GM18526 (cell line): Measurements from ENCODE around the gene ZNF691.

Source experiments
- POLR2A ChIP-seq: IDR thresholded peaks from 3 replicates; pipeline ENCODE4 v1.6.1; 2011; ENCODE audit not compliant: insufficient read length; ENCODE audit errors: extremely low read depth

The ZNF691 gene, protein sequence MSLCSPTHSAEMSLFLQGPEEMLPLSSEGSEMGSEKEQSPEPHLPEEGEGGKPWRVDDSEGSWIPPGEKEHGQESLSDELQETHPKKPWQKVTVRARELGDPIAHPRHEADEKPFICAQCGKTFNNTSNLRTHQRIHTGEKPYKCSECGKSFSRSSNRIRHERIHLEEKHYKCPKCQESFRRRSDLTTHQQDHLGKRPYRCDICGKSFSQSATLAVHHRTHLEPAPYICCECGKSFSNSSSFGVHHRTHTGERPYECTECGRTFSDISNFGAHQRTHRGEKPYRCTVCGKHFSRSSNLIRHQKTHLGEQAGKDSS

DNA sequence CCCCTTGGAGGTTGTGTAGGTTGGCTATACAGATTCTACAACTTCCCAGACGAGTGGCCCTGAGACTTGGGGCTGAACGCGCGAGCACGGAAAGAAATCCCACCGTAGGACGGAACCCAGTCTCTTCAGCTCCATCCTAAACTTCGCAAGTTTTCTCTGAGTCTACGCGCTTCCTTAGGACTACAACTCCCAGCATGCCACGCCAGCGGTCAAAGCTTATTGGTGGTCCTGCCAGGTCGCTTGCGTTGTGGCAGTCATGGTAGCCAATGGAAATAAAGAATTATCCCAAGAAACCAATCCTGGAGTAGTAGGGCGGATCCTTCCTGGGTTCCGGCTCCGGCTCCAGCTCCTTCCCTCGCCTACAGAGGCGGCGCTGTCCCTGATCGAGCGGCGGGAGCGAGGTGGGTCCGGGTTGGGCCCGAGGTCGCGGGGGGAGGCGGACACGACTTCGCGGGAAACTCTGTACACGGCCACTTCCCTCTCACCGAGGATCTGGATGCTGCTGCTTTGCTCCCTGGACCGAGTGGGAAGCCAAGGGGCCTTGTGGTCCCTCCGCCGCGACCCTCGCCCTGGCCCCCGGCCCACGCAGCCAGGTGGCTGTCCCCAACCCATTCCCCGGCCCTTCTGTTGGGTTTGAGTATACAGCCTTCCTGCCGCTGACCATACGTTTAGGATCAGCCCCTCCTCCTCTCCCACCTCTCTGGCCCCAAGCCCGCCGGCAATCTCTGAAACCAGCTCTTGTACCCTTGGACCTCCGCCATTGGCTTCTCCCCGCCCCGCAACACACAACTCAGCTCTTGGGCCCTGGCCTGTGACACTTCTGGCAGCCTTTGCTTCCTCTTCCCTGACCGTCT is at the start of gene ZNF691:
Gene ZNF691, plus strand, starts transcription at position 357 of the 854 bp plus-strand sequence. CDS start 3,046 bp downstream, outside the sequence.
- peak; percentile 75 for TF ChIP-seq POLR2A

DNA sequence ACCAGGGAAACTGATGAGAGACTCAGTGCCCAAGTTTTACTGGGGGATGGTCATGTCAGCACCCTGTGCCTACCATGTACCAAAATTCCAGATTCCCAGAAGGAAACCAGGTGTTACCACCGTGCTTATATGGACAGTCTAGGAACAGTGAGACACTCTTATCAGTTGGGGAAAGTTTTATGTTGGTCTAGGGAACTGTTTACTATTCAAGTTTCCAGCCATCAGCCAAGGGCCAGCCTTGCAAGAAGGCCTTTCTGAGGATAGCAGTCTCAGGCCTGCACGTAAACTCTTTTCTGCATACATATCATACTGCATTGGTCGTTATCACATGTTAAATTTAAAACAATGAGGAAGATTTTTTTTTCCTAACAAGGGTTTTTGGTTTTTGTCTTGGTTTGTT is 49.0 kb upstream of the ZNF691 start:
- no peak for TF ChIP-seq POLR2A

DNA sequence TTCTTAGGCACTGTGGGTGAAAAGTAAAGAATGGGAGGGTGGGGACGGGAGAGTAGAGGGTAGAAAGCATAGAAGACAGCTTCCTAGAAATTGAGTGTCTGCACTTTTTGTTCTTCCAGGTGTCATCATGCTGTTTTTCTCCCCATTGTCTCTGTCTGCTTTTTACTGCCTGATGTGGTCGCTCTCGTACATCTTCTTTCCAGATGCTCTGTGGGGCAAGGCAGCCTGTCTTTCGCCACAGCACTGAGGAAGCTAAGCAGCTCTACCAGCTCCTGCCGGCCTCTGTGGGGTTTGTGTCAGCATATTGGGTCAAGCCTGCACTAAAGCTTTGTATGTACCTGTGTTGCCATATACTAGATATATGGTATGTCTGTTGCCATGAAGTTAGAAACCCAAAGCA is 48.4 kb upstream of the ZNF691 start:
- TF ChIP-seq POLR2A, result no peak

DNA sequence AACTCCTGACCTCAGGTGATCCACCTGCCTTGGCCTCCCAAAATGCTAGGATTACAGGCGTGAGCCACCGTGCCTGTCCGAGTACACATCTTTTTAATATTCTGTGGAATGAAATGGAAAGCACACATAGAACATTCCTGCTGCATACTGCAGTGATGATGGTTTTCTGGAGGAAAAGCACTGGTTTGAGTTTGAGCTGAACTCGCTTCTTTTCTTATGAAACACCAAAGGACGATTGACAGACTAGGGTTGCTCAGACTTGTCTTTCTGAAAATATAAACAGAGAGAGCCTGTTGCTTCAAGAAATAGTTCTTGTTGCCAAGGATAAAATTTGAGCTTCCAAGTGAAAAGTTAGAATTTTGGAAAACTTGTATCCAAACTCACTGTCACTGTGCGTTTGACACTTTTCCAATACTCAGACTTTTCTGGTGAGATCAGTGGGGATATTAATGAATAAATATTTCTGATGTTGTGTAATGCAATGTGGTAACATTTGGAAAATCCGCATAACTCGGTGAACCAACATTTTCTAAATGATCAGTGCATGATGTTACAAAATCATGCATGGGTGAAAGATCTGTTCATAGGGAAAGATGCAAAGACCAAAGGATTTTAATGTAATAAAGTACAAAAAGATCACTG is 44.5 kb upstream of the ZNF691 start:
- TF ChIP-seq POLR2A, result no peak

DNA sequence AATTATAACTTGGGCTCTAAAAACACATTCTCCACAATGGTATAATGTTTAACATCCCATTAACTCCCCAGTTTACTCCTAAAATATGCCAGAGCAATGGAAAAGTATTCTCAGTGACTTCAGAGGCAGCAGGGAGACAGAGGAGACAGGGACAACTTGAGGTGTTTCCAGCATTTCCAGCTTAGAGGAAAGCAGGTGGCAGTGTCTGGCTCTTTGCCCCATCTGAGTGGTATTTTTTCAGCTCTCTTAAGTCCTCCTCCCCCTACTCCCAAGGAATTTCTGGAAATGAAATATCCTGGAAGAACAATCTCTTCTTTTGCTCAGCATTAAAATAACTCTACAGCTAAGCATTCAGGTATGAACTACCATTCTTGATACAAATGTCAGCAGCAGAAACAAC is 40.2 kb upstream of the ZNF691 start:
- no peak for TF ChIP-seq POLR2A

DNA sequence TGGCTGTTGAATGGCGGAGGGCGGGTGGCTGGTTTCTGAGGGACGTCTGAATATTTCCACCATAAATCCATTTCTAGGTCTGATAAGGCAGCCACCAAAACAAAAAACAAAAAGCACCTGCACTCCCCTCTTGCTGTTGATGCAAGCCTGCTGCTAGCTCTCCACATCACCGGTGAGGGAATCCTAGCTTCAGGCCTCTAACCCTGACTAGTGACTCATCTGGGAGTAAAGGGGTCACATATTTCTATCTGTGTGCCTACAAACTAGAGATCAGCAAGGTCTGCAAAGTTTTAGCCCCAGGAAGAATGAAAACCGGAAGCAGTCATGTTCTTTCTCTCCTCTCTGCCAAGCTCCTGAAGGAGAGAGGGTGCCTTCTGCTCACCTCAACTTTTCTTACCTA is 39.8 kb upstream of the ZNF691 start:
- TF ChIP-seq POLR2A, result no peak

DNA sequence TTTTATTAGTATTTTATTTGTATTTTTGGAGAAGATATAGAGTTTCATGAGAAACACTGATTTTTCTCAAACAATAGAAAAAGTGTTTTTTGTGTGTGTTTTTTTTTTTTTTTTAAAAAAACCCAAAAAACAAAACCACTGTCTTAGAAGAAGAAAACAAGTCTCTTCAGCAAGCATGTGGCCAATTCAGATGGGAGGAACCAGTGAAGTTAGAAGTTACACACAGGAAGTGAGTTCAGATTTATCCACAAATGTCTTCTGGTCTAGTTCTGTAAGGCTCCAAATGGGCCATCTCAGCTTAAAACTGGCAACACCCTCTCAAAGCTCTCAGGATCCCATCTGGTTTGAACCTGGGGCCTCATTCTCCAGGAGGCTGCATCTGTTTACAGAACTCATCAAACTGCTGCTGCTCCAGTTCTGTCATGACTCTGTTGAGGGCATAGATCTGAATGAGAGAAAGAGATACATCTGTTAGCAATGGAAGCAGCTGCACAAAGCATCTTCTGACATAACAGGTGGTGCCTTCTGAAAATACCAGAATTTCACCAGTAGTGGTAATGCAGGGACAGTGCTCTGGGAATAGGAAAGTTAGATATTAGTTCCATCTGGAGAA is 39.3 kb upstream of the ZNF691 start:
- TF ChIP-seq POLR2A, result no peak

DNA sequence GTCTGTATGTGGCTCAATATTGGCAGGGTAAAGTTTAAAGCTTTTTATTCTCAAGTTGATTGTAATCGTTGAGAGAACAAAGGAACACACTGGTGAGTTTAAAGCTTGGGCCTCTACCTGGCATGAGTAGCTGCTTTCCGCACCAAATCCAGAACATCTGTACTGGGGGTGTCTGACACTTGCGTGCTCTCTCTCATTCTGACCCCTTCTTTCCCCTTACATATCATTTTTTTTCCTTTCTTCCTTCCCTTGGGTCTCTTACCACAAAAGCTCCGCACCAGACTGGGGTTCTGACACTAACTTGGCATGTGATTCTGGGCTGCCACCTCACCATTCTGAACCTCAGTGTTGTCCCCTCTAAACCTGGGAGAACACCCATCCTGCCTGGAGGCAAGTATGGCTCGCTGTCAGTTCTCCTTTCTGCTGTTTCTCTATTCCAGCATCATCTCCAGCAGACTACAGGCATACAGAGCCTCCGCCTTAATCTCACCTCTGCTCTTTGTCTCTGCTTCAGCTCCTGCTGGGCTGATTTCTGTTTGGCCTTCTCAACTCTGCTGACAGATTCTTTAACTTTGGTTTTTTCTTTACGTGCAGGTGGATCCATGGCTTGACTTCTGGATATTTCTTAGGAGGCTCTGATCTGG is 30.4 kb upstream of the ZNF691 start:
- TF ChIP-seq POLR2A, result no peak

DNA sequence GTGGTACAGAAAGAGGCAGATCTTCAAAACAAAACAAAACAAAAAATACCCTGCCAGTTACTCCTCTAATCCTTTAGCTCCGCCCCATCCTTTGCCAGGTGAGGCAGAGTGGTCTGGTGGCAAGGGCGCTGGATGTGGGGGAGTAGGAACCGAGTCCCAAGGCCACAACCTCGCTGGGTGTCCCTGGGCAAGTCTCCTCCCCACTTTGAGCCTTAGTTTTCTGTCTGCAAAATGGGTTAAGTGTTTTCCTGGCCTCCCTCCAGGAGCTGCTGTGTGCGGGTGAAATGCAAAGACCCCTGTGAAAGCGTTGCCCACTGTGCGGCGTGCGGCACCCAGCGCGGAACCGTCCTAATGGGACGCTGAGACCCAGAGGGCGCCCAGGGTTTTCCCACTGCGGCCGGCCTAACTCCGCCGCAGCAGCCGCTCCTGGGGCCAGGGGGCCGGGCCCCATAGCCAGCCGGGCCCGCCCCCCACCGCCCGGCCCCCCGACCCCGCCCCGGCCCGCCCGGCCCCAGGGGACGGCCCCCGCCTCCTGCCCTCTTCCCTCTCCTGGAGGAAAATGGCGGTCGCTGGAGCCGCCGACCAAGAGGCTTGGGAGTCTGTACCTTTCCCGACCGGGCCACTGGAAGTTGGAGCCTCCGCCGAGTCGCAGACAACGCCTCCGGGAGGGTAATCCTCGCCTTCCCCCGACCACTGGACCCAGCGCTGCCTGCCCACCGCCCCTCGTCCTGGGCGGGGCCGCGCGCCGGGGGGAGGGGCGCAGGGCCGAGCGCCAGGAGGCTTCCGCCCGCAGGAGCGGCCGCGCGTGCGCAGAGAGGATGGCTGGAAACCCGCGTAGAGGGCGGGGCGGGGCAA is 29.6 kb upstream of the ZNF691 start, which contains the start of the genes ERMAP and SVBP:
Gene ERMAP, plus strand, starts transcription at position 538 of the 855 bp plus-strand sequence. CDS start 13,327 bp downstream, outside the sequence.
Gene SVBP, minus strand, starts transcription at position 813 of the 855 bp plus-strand sequence. CDS start 853 bp downstream, outside the sequence.
- TF ChIP-seq POLR2A, result peak; percentile 68

DNA sequence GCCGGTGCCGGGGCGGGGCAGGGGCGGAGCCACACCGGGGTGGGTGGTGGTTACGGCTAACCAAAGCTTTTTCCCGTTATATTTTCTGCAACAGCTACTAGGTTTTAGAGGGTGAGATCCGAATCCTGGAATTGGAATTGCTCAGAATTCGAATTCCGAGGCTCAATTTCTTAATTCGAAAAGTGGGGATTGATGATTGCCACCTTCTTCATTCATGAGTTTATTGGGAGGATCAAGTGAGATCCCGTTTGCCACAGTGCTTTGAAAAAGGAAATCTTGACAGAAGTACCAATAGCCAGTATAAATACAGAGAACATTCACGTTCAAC is 29.0 kb upstream of the ZNF691 start:
- TF ChIP-seq POLR2A, result no peak

DNA sequence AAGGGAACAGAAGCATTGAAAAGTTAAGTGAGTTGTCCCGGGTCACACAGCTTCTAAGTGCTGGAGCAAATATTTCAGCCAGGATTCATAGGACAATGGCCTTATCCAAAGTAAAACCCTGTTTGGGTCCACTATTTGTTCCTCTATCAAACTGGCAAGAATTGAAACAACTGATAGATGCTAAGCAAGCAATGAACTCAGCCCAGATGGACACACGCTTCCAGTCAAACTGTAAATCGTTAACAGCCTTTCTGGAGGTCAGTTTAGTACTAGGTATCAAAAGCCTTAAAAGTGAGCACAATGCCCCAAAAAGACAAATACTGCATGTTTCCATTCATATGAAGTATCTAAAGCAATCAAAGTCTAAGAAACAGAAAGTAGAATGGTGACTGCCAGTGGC is 28.4 kb upstream of the ZNF691 start:
- no peak for TF ChIP-seq POLR2A

DNA sequence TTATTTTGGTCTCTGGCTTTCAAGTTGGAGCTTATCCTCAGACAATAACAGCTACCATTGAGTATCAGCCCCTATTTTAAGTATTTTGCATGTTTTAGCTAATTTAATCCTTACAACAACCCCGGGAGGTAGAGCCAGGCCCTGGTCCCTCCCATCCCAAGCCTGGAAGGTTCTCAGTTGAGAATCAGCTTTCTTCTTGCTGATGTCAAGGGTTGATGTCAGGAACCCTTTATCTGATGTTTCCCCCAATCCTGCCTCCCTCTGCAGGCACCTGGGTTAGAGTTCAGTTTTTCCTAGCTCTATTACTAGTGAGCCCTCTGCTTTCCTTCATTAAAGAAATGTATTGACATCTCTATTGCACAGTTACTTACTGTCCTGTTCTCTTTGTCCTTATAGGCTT is 25.6 kb upstream of the ZNF691 start:
- TF ChIP-seq POLR2A, result no peak

DNA sequence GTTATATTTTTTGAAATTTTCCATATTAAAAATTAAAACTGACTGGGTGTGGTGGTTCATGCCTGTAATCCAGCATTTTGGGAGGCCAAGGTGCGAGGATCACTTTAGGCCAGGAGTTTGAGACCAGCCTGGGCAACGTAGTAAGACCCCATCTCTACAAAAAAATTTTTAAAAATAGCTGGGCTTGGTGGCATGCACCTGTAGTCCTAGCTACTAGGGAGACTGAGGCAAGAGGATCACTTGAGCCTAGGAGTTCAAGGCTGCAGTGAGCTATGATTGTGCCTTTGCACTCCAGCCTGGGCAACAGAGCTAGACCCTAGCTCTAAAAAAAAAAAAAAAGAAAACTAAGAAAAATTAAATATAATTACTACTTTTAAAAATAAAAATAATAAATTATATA is 24.7 kb upstream of the ZNF691 start:
- no peak for TF ChIP-seq POLR2A

DNA sequence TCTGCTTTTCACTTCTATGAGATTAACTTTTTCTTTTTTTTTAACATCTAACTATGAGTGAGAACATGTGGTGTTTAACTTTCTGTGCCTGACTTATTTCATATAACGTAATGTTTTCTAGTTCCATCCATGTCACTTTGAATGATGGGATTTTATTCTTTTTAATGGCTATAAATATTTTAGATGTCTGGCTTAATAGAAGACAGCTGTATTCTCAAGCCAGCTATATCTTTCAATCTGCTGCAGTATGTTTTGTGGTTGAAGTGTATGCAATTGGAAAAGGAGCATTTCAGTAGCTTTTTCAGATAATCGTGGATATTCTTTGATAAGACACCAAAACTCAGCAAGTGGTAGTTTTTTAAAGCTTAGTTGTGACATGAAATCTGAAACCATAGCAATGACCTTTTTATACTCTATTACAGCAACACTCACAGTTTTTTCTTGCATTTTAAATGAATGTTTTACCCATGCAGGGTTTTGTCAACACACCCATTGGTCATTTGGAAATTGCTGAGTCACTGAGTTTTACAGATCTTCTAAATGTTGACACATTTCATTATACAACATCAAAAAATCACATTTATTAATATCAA is 23.5 kb upstream of the ZNF691 start:
- TF ChIP-seq POLR2A, result no peak

DNA sequence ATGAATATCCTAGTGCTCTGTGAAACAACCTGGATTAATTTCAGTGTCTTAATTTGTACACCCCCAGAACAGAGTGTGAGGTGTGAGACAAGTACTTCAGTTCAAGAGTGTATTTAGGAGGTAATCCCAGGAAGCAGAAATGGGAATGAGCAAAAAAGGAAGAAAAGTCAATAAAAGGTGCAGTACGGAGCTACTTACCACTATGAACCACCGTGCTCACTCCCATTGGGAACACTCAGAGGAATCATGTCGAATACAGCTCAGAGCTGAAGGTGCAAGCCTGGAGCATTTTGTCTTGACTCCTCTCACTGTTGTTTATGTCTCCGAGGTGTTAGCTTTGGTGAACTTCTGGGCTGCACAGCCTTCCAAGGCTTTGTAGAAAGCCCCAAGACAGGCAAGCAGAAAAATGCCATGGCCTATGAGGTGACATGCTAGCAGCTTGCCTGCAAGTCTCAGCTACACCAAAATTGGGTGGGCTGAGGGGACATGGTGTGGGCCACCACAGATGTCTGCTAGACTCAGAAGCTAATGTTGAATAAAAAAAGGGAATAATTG is 21.9 kb upstream of the ZNF691 start:
- TF ChIP-seq POLR2A, result no peak
